HepG2 (cell line): Measurements from ENCODE around the gene ERMARD. TPM values are rescaled to one million over a fixed set of nuclear protein-coding genes. Genes with fewer than 3 reads are reported as not detected.

Experiments
- ATAC-seq: fragments of 200-7000 bp; cut with Tn5 transposase; 3 replicates; pipeline ENCODE4 v1.9.1; 2020; ENCODE audit warnings: mild to moderate bottlenecking, moderate library complexity
- BruUV-seq: library from RNA; stranded (reverse); fragments of 400-500 nt; replicated peaks from 2 replicates; lab custom pipeline; 2021; lab: Mats Ljungman, UMichigan
- CTCF ChIA-PET: fragments of 300-600 bp; formaldehyde crosslinking; extraction: SDS; loops from one replicate; lab custom pipeline; 2021; ENCODE audit warnings: low total read pairs, inconsistent platforms, low intra/inter-chr PET ratio; lab: Yijun Ruan, JAX
- POLR2A ChIA-PET: fragments of 350-600 bp; sonication (Branson Sonifier 250); formaldehyde crosslinking; loops from one replicate; lab custom pipeline; 2020; ENCODE audit warnings: antibody characterized with exemption, inconsistent platforms; lab: Yijun Ruan, JAX
- DNase-seq: peaks from one replicate; pipeline ENCODE4 v3.0.0-alpha.2; 2015; ENCODE audit warnings: low spot score
- FAIRE-seq: peaks from 3 replicates; lab custom pipeline; 2011; peaks lifted over from hg19 to GRCh38; lab: Jason Lieb, UNC
- H2AFZ ChIP-seq: one replicate; pipeline ENCODE4 v1.6.1; 2011; ENCODE audit warnings: low read length, inconsistent platforms
- H3K27ac ChIP-seq: fragments of 300-600 bp; 3 replicates; pipeline ENCODE4 v1.8.0; 2011; ENCODE audit warnings: mixed run types, mild to moderate bottlenecking, mixed read lengths, low read length, inconsistent platforms; ENCODE audit not compliant: insufficient read depth; ENCODE audit errors: extremely low read length
- H3K27me3 ChIP-seq, 2 experiments: fragments of 200-600 bp in 1 of 2; 2 replicates in 1 of 2; 3 replicates in 1 of 2; pipeline versions ENCODE4 v1.6.0 to v1.8.0; 2011; ENCODE audit warnings: low read length in 2 of 2, mild to moderate bottlenecking in 2 of 2, moderate library complexity in 2 of 2, inconsistent platforms in 1 of 2; ENCODE audit not compliant: insufficient read depth in 2 of 2, control insufficient read depth in 1 of 2
- H3K36me3 ChIP-seq, 2 experiments: fragments of 200-600 bp in 1 of 2; replicated peaks in 1 of 2; 2 replicates in 1 of 2; 3 replicates in 1 of 2; pipeline versions ENCODE4 v1.5.1 to v1.8.0; 2011; ENCODE audit warnings: low read length in 2 of 2, inconsistent platforms in 1 of 2; ENCODE audit not compliant: insufficient read depth in 2 of 2, control insufficient read depth in 1 of 2
- H3K4me1 ChIP-seq: 2 replicates; pipeline ENCODE4 v1.5.1; 2012; ENCODE audit warnings: low read length, inconsistent platforms; ENCODE audit not compliant: insufficient read depth
- H3K4me2 ChIP-seq: 2 replicates; pipeline ENCODE4 v1.6.0; 2011; ENCODE audit warnings: low read depth, low read length, inconsistent platforms
- H3K4me3 ChIP-seq, 3 experiments: fragments of 200-600 bp in 1 of 3; sonication (generic), shearing (Covaris generic) in 1 of 3; replicated peaks in 1 of 3; 2 replicates each; pipeline ENCODE4 v1.5.1; 2011 to 2016; ENCODE audit warnings: low read length in 3 of 3, inconsistent platforms in 2 of 3, low read depth in 2 of 3, mild to moderate bottlenecking in 2 of 3, control low read depth in 1 of 3, mixed read lengths in 1 of 3; ENCODE audit not compliant: insufficient read depth in 1 of 3
- H3K79me2 ChIP-seq: one replicate; pipeline ENCODE4 v1.6.1; 2011; ENCODE audit warnings: low read length, inconsistent platforms; ENCODE audit not compliant: insufficient read depth
- H3K9ac ChIP-seq: 2 replicates; pipeline ENCODE4 v1.6.0; 2011; ENCODE audit warnings: mild to moderate bottlenecking, low read depth, low read length, inconsistent platforms; ENCODE audit not compliant: insufficient read depth
- H3K9me3 ChIP-seq: 2 replicates; pipeline ENCODE4 v1.5.1; 2012; ENCODE audit warnings: mild to moderate bottlenecking, low read length
- H4K20me1 ChIP-seq: 2 replicates; pipeline ENCODE4 v1.6.0; 2011; ENCODE audit warnings: inconsistent platforms, mild to moderate bottlenecking, low read length, moderate library complexity; ENCODE audit not compliant: insufficient read depth
- CCDC6 ChIP-seq: sonication (generic); formaldehyde crosslinking; IDR thresholded peaks from 2 replicates; pipeline ENCODE4 v1.8.1; 2022; ENCODE audit warnings: mild to moderate bottlenecking, missing genetic modification reagents, moderate library complexity
- HNF4A ChIP-seq: sonication (generic); formaldehyde crosslinking; IDR thresholded peaks from 2 replicates; pipeline ENCODE4 v1.4.0; 2020; ENCODE audit warnings: missing genetic modification reagents
- NONO ChIP-seq, 2 experiments: fragments of 450-650 bp in 1 of 2; sonication (generic) in 1 of 2; formaldehyde crosslinking in 1 of 2; IDR thresholded peaks in 1 of 2; conservative IDR thresholded peaks in 1 of 2; 2 replicates each; pipeline versions ENCODE4 v1.6.1 to v1.8.0; 2017 to 2022; ENCODE audit warnings: mild to moderate bottlenecking in 1 of 2, missing genetic modification reagents in 1 of 2, moderate library complexity in 1 of 2
- PAWR ChIP-seq: sonication (generic); formaldehyde crosslinking; IDR thresholded peaks from 2 replicates; pipeline ENCODE4 v1.4.0; 2020; ENCODE audit warnings: missing genetic modification reagents, mild to moderate bottlenecking, borderline replicate concordance
- TARDBP ChIP-seq: sonication (generic); formaldehyde crosslinking; IDR thresholded peaks from 2 replicates; pipeline ENCODE4 v1.8.0; 2022; ENCODE audit warnings: mild to moderate bottlenecking, missing genetic modification reagents
- TCF7 ChIP-seq: sonication (generic); IDR thresholded peaks from 2 replicates; pipeline ENCODE4 v1.6.1; 2016; ENCODE audit warnings: antibody characterized with exemption, low read depth
- ZNF703 ChIP-seq: sonication (generic); formaldehyde crosslinking; IDR thresholded peaks from 2 replicates; pipeline ENCODE4 v1.5.1; 2020; ENCODE audit warnings: missing genetic modification reagents, mild to moderate bottlenecking, moderate library complexity, borderline replicate concordance
- ZSCAN9 ChIP-seq: IDR thresholded peaks from 2 replicates; pipeline ENCODE4 v1.6.1; 2016; ENCODE audit warnings: borderline replicate concordance
- WGBS: methylation state at CpG from one replicate; pipeline ENCODE4 v1.1.6; 2017; ENCODE audit warnings: low lambda C conversion rate; 5-methylcytosine and 5-hydroxymethylcytosine counted together
- in situ Hi-C: cut with HindIII; loops from 2 replicates; pipeline ENCODE4 v1.10.0; 2017; ENCODE audit warnings: low pct_unique_long_range_greater_than_20kb; ENCODE audit not compliant: extremely low pct_ligation_motif_present
- intact Hi-C: fragments of 100-400 bp; cut with micrococcal nuclease; formaldehyde crosslinking; loops from one replicate; pipeline ENCODE4 v1.10.0; 2022; ENCODE audit not compliant: unreplicated experiment
- polyA plus RNA-seq, 8 experiments: library from polyadenylated mRNA; depleted of rRNA in 3 of 8; stranded (reverse) in 7 of 8; unstranded in 1 of 8; fragments of >200 nt; fragmentation: Illumina TruSeq in 4 of 8; extraction: Trizol in 4 of 8; gene quantifications; 2 replicates each; pipeline versions ENCODE4 v1.2.1 to v1.2.3, GENCODE V29; 2011 to 2016; ENCODE audit warnings: low read depth in 4 of 8, missing spikeins in 1 of 8, mixed read lengths in 1 of 8; ENCODE audit not compliant: insufficient read depth in 1 of 8
- total RNA-seq, 5 experiments: library from RNA; depleted of rRNA; stranded (reverse); fragments of >200 nt; fragmentation: Illumina TruSeq; extraction: Trizol; gene quantifications; 2 replicates each; pipeline ENCODE4 v1.2.3, GENCODE V29; 2016; ENCODE audit warnings: low read depth in 1 of 5
- TF ChIP-seq, protein P1 (sequence below): IDR thresholded peaks from 2 replicates; pipeline ENCODE4 v1.6.1; 2016; ENCODE audit warnings: missing compliant biosample characterization, missing genetic modification reagents, borderline replicate concordance

Gene ERMARD
- total and polyA plus RNA-seq, 2 of the 13 experiments (the other 11 are each of a cell fraction or from before 2014, with no cell fraction given): 8.8 to 10.7 TPM

DNA sequence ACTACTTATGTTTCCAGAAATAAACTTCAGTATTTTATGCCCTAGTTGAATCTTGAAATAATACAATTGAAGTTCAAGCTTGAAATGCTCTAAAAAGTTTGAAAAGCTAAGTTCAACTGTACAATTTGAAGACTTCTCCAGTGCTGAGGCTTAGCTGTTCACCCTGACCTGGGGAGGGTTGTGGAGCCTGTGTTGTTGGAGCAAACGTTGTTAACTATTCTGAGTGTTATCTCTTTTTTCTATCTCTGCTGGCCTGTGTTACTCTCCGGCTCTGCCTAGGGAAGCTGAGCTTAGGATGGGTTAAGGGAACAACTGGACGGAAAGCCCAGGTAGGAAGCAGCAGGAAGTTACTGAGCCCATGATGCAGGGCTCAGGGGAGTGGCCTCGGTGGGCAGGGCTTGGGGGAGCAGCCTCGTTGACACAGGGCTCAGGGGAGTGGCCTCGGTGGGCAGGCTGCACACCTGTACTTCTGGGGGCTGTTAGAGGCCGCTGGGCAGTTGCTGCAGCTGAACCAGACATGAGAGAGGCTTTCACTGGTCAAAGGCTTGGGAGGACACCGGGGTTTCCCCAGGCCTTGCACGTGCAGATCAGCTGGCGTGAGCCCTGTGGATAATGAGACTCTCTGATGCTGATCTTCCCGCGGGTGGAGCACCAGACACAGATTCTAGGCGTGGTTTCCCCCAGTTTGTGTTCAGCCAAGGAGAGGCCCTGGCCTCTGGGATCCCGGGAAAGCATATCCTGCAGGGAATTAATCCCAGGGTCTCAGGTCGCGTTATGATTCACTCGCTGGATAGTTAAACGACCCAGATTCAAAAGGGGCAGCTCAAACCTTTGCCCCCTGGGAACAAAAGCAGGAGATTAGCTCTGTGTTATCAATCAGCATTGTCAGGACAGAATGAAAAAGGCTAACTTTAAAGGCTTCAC is 58.9 kb downstream of the ERMARD start (continued):
- TF ChIP-seq TCF7 (0 out of 2 replicates have a peak, but pooled peaks have one; percentile 12), ZSCAN9 (CRISPR knock-in tag) (no peak; the same call in 1 of the 2 replicates), TARDBP (CRISPR knock-in tag) (0 out of 2 replicates have a peak, but pooled peaks have one; percentile 8)
- TF ChIP-seq, protein P1, sequence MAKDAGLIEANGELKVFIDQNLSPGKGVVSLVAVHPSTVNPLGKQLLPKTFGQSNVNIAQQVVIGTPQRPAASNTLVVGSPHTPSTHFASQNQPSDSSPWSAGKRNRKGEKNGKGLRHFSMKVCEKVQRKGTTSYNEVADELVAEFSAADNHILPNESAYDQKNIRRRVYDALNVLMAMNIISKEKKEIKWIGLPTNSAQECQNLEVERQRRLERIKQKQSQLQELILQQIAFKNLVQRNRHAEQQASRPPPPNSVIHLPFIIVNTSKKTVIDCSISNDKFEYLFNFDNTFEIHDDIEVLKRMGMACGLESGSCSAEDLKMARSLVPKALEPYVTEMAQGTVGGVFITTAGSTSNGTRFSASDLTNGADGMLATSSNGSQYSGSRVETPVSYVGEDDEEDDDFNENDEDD (CRISPR knock-in tag): 0 out of 2 replicates have a peak, but pooled peaks have one; percentile 19

DNA sequence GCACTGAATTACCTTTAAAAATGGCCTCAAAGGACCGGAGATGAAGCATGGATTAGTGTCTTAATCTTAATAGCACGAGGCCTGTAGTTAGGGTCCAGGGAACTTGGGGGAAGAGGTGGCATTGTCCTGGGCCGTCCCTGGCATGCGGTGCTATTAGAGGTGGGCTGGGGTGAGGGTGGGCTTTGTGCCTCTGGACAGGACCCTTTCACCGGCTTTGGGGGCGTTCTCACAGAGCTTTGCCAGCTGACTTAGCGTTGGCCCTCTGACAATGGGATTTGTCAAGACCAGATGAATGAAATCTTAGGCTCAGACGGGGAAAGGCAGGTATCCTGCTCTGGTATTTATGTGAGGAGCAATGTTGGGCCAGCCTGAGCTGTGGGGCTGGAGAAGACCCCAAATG is 59.6 kb downstream of the ERMARD start:
- Histone ChIP-seq H3K4me1 (peaks cover 30% of the 10 kb centered on the region), H2AFZ (no peak overlapping the region), H3K36me3 (no peaks in the 10 kb centered on the region), H3K4me3 (no peak overlapping the region), H3K79me2 (no peaks in the 10 kb centered on the region), H3K9ac (peak overlapping the region; percentile 38; the same call in 1 of the 2 replicates), H3K9me3 (peaks cover 6% of the 10 kb centered on the region; the same call in 1 of the 2 replicates), H4K20me1 (no peaks in the 10 kb centered on the region), H3K27ac (no peak overlapping the region), H3K27me3 (no peaks in the 10 kb centered on the region), H3K4me2 (peak overlapping the region; percentile 79; the same call in 1 of the 2 replicates)
- no peak for DNase-seq
- TF ChIP-seq ZNF703 (0 out of 2 replicates have a peak, but pooled peaks have one; percentile 1), NONO (IDR thresholded peaks at IDR 0.05) (no peak), NONO (CRISPR knock-in tag; conservative IDR thresholded peaks at IDR 0.05) (0 out of 2 replicates have a peak, but pooled peaks have one; percentile 19), PAWR (CRISPR knock-in tag) (0 out of 2 replicates have a peak, but pooled peaks have one; percentile 9), HNF4A (CRISPR knock-in tag) (peak; percentile 36; the same call in 1 of the 2 replicates), CCDC6 (CRISPR knock-in tag) (no peak)
- intact Hi-C loops (no loop called here), in situ Hi-C loops (no loop called here)
- CTCF ChIA-PET: no interaction called here
- no TSS peak for BruUV-seq
- no peak for FAIRE-seq
- WGBS: 95% methylated on average over 8 of the region's 8 CpGs
- ATAC-seq: no peak
- POLR2A ChIA-PET: interaction anchor here (1.1 to 1.3 kb wide), 2 partner anchors 10 to 11 kb away, joined by 3 to 19 read pairs; no protein-coding TSS in a partner anchor
